Smooth muscle cell (in vitro differentiated cells): ENCODE data around the gene RNASE13. TPM values are rescaled to one million over a fixed set of nuclear protein-coding genes. Genes with fewer than 3 reads are reported as not detected.

Experiments used
- DNase-seq: peaks from one replicate; lab custom pipeline; 2025; ENCODE audit not compliant: unreplicated experiment; lab: John Stamatoyannopoulos, UW
- H2AFZ ChIP-seq: fragments of 200-600 bp; sonication (generic); 2 replicates; pipeline ENCODE4 v1.6.0; 2016; ENCODE audit warnings: antibody characterized with exemption, low read depth, mild to moderate bottlenecking
- H3F3A ChIP-seq: fragments of 200-600 bp; sonication (generic); 2 replicates; pipeline ENCODE4 v1.6.0; 2017; ENCODE audit warnings: antibody characterized with exemption, low read depth
- H3K27ac ChIP-seq: fragments of 200-600 bp; sonication (generic); 2 replicates; pipeline ENCODE4 v1.5.1; 2016; ENCODE audit warnings: low read depth, mild to moderate bottlenecking
- H3K27me3 ChIP-seq: fragments of 200-600 bp; sonication (generic); 2 replicates; pipeline ENCODE4 v1.6.1; 2016; ENCODE audit warnings: low read depth, mild to moderate bottlenecking
- H3K36me3 ChIP-seq: fragments of 200-600 bp; sonication (generic); 2 replicates; pipeline ENCODE4 v1.5.1; 2016; ENCODE audit warnings: low read depth
- H3K4me1 ChIP-seq: fragments of 200-600 bp; sonication (generic); 2 replicates; pipeline ENCODE4 v1.5.1; 2016; ENCODE audit warnings: low read depth
- H3K4me2 ChIP-seq: fragments of 200-600 bp; sonication (generic); 2 replicates; pipeline ENCODE4 v1.6.0; 2016; ENCODE audit warnings: mild to moderate bottlenecking
- H3K4me3 ChIP-seq: fragments of 200-600 bp; sonication (generic); 2 replicates; pipeline ENCODE4 v1.5.1; 2016; ENCODE audit warnings: mild to moderate bottlenecking
- H3K79me2 ChIP-seq: fragments of 200-600 bp; sonication (generic); 2 replicates; pipeline ENCODE4 v1.6.0; 2016; ENCODE audit warnings: low read depth, mild to moderate bottlenecking
- H3K9ac ChIP-seq: fragments of 200-600 bp; sonication (generic); 2 replicates; pipeline ENCODE4 v1.6.0; 2016; ENCODE audit warnings: low read depth
- H3K9me3 ChIP-seq: fragments of 200-600 bp; sonication (generic); replicated peaks from 2 replicates; pipeline ENCODE4 v1.5.1; 2016; ENCODE audit warnings: low read depth
- H4K20me1 ChIP-seq: fragments of 200-600 bp; sonication (generic); 2 replicates; pipeline ENCODE4 v1.6.0; 2016; ENCODE audit warnings: low read depth
- WGBS: methylation state at CpG from one replicate; pipeline ENCODE4 v1.1.7; 2016; ENCODE audit warnings: low lambda C conversion rate; 5-methylcytosine and 5-hydroxymethylcytosine counted together
- polyA plus RNA-seq: library from polyadenylated mRNA; unstranded; fragments of >200 nt; fragmentation: Nextera tagmentation; extraction: Ambion mirVana; gene quantifications from 2 replicates; pipeline ENCODE4 v1.2.1, GENCODE V29; 2016
- total RNA-seq: library from RNA; depleted of rRNA; stranded (reverse); fragments of >200 nt; gene quantifications from 2 replicates; pipeline ENCODE4 v1.2.3, GENCODE V29; 2014
- TF ChIP-seq, protein P1 (sequence below): fragments of 200-600 bp; sonication (generic); IDR thresholded peaks from 2 replicates; pipeline ENCODE4 v1.5.1; 2017; ENCODE audit warnings: borderline replicate concordance, mild to moderate bottlenecking, antibody characterized with exemption; ENCODE audit not compliant: insufficient read depth, poor library complexity, severe bottlenecking

RNASE13 gene
- total and polyA plus RNA-seq, 2 experiments from 2014 or later, result 0.25 TPM; not detected in 1

GRCh38 chr14:21018781-21019180 is 15.8 kb downstream of the RNASE13 start:
- Histone ChIP-seq H3K9ac (no peak overlapping the region), H3K27me3 (no peaks in the 10 kb centered on the region), H3K4me1 (no peaks in the 10 kb centered on the region), H3K4me3 (no peak overlapping the region), H3F3A (peaks cover 8% of the 10 kb centered on the region), H3K36me3 (no peaks in the 10 kb centered on the region), H3K9me3 (no peaks in the 10 kb centered on the region), H3K79me2 (no peaks in the 10 kb centered on the region), H4K20me1 (peaks cover 3% of the 10 kb centered on the region), H2AFZ (no peak overlapping the region), H3K4me2 (no peak overlapping the region), H3K27ac (no peak overlapping the region)
- WGBS, result 100% methylated on average over 3 of the region's 3 CpGs
- no peak for DNase-seq
- TF ChIP-seq, protein P1, sequence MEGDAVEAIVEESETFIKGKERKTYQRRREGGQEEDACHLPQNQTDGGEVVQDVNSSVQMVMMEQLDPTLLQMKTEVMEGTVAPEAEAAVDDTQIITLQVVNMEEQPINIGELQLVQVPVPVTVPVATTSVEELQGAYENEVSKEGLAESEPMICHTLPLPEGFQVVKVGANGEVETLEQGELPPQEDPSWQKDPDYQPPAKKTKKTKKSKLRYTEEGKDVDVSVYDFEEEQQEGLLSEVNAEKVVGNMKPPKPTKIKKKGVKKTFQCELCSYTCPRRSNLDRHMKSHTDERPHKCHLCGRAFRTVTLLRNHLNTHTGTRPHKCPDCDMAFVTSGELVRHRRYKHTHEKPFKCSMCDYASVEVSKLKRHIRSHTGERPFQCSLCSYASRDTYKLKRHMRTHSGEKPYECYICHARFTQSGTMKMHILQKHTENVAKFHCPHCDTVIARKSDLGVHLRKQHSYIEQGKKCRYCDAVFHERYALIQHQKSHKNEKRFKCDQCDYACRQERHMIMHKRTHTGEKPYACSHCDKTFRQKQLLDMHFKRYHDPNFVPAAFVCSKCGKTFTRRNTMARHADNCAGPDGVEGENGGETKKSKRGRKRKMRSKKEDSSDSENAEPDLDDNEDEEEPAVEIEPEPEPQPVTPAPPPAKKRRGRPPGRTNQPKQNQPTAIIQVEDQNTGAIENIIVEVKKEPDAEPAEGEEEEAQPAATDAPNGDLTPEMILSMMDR, result no peak

DNA sequence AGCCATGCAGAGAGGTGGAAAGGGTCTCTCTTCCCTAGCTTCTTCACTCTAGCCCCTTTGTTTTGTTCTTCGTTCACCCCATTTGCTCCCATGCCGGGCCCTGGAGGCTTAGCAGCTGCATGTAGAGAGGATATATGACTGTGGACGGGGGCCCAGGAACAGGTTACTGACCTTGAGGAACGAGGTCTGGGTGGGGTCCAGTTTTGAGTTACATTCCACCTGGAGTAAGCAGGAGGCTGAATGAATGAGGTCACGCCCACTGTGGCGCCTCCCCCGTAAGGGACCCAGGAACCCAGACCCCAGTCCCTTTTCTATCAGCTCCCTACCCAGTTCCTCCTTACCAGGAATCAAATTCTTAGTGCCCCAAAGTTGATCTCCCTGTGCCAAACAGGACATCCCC is 16.3 kb downstream of the RNASE13 start:
- TF ChIP-seq, protein P1, result no peak
- Histone ChIP-seq H3K9me3 (no peaks in the 10 kb centered on the region), H3K4me3 (no peak overlapping the region), H3K36me3 (no peaks in the 10 kb centered on the region), H4K20me1 (peaks cover 3% of the 10 kb centered on the region), H3K4me2 (no peak overlapping the region), H3F3A (peaks cover 4% of the 10 kb centered on the region), H2AFZ (no peak overlapping the region), H3K79me2 (no peaks in the 10 kb centered on the region), H3K27me3 (no peaks in the 10 kb centered on the region), H3K9ac (no peak overlapping the region), H3K4me1 (no peaks in the 10 kb centered on the region), H3K27ac (no peak overlapping the region)
- no peak for DNase-seq
- 93% methylated on average over 7 of the region's 7 CpGs for WGBS

DNA sequence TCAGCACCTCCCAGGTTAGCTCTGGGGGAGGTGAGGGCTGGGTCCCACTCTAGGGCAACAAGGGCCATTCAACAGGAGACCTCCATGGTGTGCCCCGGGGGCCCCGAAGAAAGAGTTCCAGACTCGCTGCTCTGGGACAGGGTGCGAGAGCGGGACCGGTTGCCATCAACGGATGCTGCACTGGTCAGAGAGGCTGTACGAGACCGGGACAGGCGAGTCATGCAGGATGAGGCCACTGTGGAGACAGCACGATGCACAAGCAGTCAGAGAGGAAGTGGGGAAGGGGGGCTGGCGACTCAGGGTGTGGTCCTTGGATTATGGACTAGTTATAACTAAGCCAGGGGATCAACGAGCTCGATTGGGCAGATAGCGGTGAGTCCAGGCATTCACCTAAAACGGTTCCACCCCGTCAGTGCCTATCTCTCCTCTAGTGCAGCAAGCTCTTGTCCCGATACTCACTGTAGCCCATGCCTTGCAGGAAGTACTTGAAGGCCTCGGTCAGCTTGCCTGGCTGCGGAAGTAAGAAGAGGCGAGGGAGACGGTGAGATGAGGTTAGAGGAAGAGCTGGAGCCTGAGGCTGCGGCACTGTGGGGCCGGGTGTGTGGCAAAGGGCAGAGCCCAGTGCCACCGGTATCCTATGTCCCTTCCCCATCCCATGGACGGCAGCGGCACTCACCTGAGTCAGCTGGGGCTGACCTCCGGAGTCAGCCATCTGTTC is 16.9 kb downstream of the RNASE13 start:
- Histone ChIP-seq H3K9me3 (no peaks in the 10 kb centered on the region), H3K36me3 (no peaks in the 10 kb centered on the region), H3K9ac (no peak overlapping the region), H3K27ac (no peak overlapping the region), H3K4me2 (no peak overlapping the region), H3K4me1 (no peaks in the 10 kb centered on the region), H3K4me3 (no peak overlapping the region), H3F3A (peaks cover 4% of the 10 kb centered on the region), H3K79me2 (no peaks in the 10 kb centered on the region), H3K27me3 (no peaks in the 10 kb centered on the region), H4K20me1 (peaks cover 3% of the 10 kb centered on the region), H2AFZ (no peak overlapping the region)
- DNase-seq, result no peak
- TF ChIP-seq, protein P1, result no peak
- 61% methylated on average over 28 of the region's 28 CpGs for whole genome bisulfite sequencing
